Peyer's patch (tissue), 4 donors: Measurements from ENCODE around the gene HTT.

Experiments used
- CTCF ChIP-seq, 6 experiments: fragments of 450-650 bp in 4 of 6; fragments of 200-600 bp in 2 of 6; sonication (generic) in 1 of 6; IDR thresholded peaks; one replicate each; pipeline ENCODE4 v1.5.1; 2017 to 2019; ENCODE audit warnings: antibody characterized with exemption in 6 of 6, mild to moderate bottlenecking in 3 of 6, moderate library complexity in 1 of 6
- POLR2A ChIP-seq, 2 donors: fragments of 450-650 bp; IDR thresholded peaks; one replicate each; pipeline ENCODE4 v1.5.1; 2017; ENCODE audit warnings: antibody characterized with exemption in 2 of 2, mild to moderate bottlenecking in 2 of 2, moderate library complexity in 2 of 2

DNA sequence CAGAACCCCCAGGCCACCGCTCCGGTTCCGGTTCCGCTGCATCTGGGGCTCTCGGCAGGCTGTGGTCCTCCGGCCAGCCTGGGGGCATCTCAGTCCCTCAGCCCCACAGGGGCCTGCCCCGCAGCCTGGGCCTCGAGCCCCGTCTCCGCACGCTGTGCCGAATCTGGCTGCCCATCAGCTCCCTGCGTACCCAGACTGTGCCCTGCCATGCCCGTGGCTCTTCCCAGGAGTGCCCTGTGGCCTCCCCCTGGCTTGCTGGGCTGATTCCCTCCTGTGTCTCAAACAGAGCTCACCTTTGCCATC is 173.6 kb downstream of the HTT start:
- TF ChIP-seq CTCF (IDR thresholded peaks at IDR 0.05), result no peak
- no peak for TF ChIP-seq POLR2A (IDR thresholded peaks at IDR 0.05)
